ENCODE data around the gene AP2M1. TPM values are rescaled to one million over a fixed set of nuclear protein-coding genes. Genes with fewer than 3 reads are reported as not detected.

Gene AP2M1
- total and polyA plus RNA-seq, 10 of the 15 experiments (the other 5 are each of a cell fraction or from before 2014, with no cell fraction given), result 65.6 to 356 (median 161) TPM

GRCh38 chr3:184174646-184175492, at the start of gene AP2M1 (continued):
- peak; percentile 48 to 99 for TF ChIP-seq EGR1 (IDR thresholded peaks at IDR 0.05; ENCODE audit: borderline replicate concordance in 1 of 2, low read depth in 2 of 2, low read length in 2 of 2)
- no peak for TF ChIP-seq CHD1 (IDR thresholded peaks at IDR 0.05; ENCODE audit: low read depth, low read length)
- peak; percentile 78; the same call in 1 of the 2 replicates for TF ChIP-seq GABPA (IDR thresholded peaks at IDR 0.05; ENCODE audit: low read depth)
- peak; percentile 67; the same call in 1 of the 2 replicates for TF ChIP-seq TAF1 (IDR thresholded peaks at IDR 0.05; ENCODE audit: borderline replicate concordance, low read depth, low read length)
- peak in 1 of 2 experiments; percentile 47; a peak in 3 of 4 replicates for TF ChIP-seq BHLHE40 (IDR thresholded peaks at IDR 0.05; ENCODE audit: borderline replicate concordance in 1 of 2, low read depth in 2 of 2, low read length in 1 of 2)
- TF ChIP-seq SPI1 (IDR thresholded peaks at IDR 0.05; ENCODE audit: borderline replicate concordance, insufficient read depth, low read depth, low read length), result no peak
- peak; percentile 82 for TF ChIP-seq CREB1 (IDR thresholded peaks at IDR 0.05; ENCODE audit: low read depth)
- peak; percentile 88 for TF ChIP-seq NKRF (conservative IDR thresholded peaks at IDR 0.05)
- TF ChIP-seq HDAC6 (IDR thresholded peaks at IDR 0.05; ENCODE audit: unreplicated experiment), result no peak
- TF ChIP-seq FOXM1 (IDR thresholded peaks at IDR 0.05; ENCODE audit: low read depth, low read length), result no peak
- TF ChIP-seq HDAC2 (IDR thresholded peaks at IDR 0.05), result no peak
- no peak for TF ChIP-seq MLLT1 (IDR thresholded peaks at IDR 0.05)
- TF ChIP-seq TCF3 (IDR thresholded peaks at IDR 0.05; ENCODE audit: borderline replicate concordance, insufficient read depth, low read depth, low read length), result no peak
- TF ChIP-seq HCFC1 (IDR thresholded peaks at IDR 0.05; ENCODE audit: low read length), result peak; percentile 98
- TF ChIP-seq KDM1A (IDR thresholded peaks at IDR 0.05; ENCODE audit: borderline replicate concordance), result no peak
- no peak for TF ChIP-seq NFIC (IDR thresholded peaks at IDR 0.05; ENCODE audit: low read depth, low read length)
- TF ChIP-seq ZNF622 (IDR thresholded peaks at IDR 0.05), result no peak
- TF ChIP-seq SKIL (IDR thresholded peaks at IDR 0.05; ENCODE audit: low read depth, poor library complexity, severe bottlenecking), result no peak
- peak; percentile 88 for TF ChIP-seq GATAD2B (conservative IDR thresholded peaks at IDR 0.05; ENCODE audit: low read depth)
- no peak for TF ChIP-seq BCL3 (IDR thresholded peaks at IDR 0.05; ENCODE audit: borderline replicate concordance, insufficient read depth, low read depth, low read length, poor library complexity, severe bottlenecking)
- TF ChIP-seq ZNF207 (IDR thresholded peaks at IDR 0.05; ENCODE audit: borderline replicate concordance), result no peak

Data from GM12878 (cell line).